NCI-H1048 (cell line): Measurements from ENCODE around the gene AMBN.

Source experiments
- DNase-seq: peaks from one replicate; lab custom pipeline; 2025; lab: John Stamatoyannopoulos, UW

The AMBN gene, protein sequence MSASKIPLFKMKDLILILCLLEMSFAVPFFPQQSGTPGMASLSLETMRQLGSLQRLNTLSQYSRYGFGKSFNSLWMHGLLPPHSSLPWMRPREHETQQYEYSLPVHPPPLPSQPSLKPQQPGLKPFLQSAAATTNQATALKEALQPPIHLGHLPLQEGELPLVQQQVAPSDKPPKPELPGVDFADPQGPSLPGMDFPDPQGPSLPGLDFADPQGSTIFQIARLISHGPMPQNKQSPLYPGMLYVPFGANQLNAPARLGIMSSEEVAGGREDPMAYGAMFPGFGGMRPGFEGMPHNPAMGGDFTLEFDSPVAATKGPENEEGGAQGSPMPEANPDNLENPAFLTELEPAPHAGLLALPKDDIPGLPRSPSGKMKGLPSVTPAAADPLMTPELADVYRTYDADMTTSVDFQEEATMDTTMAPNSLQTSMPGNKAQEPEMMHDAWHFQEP

DNA sequence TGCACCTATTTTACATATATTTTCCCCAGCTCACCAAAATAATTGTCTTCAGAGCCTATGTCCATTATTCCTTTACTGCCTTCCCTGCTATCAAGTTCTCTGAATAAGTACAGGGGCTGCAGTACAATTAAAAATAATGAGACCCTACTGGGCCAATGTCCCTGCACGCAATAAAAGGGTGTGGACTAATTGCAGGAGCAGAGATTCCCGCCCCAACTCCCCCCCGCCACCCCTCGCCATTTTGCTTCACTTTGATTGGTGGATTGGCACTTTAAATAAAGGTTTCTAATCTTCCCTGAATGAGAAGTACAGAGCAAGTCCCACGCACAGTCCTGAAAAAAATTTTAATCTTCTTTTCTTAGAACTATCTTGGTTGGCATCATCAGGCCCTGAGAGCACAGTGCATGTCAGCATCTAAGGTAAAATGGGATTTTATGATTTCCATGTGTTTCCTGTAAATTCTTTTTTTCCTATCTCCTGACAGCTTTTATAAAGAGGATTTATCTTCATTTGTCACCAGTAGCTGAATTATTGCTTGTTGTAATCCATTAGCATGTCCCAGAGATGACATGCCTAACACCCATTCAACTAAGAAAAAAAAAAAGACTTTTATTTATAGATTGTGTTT, at the start of gene AMBN:
TSS of gene AMBN (plus strand) at position 302 of the 628 bp plus-strand sequence. CDS start at position 405, 103 bp downstream.
- no peak for DNase-seq

DNA sequence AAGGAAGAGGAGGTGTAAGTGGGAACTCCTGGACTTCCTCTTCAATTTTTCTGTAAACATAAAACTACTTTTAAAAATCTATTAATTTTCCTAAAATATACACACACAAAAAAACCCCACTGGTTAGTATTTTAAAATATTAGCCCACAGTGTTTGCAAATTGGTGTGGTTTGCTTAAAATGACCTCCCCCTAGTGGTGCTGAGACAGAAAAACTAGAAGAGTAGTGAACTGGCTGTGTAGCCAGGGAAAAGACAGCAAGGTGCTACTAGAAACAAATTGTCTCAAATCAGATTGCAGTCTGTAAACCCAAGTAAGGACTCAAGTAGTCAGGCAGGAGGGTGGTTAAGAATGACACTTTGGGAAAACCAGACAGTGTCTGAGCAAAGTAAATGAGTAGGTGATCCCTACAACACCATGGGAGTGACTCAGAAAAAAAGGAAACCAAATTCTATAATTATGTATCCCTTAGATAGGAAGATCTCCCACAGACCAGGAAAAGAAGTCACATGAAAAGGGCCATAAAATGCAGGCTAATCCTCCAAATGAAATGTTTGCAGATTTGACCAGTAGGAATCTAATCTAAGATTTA, 47.7 kb upstream of the AMBN start:
- DNase-seq: no peak

DNA sequence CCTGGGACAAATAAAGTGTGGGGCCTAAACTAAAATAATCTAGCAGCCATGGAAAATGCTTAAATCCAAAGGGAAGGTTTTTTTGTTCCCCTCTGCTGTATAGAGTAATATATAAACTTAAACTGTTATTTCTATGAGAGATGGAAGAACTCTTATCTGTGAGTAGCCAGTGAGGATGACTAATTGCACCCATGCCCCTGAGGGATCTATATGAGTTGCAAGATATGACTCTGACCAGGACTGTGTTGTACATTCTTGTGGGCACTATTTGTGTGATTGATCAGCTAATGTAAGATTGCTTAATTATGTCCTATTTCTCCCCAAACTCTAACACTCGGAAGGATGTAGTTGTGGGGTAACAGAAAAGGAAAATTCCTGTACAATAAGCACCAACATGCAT, 35.2 kb upstream of the AMBN start:
- no peak for DNase-seq

DNA sequence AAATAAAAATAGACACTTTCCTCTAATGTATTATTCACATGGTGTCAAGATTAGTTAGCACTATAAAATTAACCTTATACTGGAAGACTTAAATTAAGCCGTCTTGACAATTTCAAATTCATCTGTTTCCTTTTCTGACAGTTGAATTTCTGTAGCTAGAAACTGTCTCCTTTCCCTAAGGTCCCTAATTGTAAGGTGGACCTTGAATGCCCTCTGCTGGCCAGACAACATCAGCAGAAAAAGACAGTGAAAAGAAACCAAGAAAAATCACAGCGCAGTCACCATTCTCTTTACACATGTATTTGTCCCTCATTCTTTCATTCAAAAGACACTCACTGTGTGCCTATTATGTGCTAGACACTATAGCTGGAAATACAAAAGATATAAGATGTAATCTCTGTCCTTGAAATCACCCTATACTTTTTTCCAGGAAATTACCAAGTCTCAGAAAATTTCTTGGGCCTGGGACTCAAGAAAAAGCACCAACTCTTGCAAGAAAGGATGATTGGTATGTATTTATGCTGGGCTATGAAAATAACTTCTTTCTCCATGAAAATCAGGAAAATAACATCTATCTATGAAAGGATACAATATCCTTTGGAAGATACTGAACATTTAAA, 32.7 kb upstream of the AMBN start:
- DNase-seq: peak; percentile 15

DNA sequence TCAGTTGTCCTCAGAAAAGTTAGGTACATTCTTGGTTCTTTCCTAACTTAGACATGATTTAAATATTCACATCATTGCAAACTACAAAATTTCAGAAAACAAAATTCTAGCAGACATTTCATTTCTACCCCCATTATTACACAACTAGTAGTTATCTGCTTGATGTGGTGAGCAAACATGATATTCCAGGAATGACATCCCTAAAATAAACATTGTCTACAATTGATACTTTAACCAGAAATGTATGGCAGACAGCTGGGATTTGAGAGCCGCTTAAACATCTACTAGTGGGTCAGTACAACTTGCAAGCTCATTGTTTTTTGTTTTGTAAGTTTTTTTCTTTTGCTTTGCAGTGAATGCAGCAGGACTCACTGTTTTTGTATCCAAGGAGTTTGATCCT, 32.1 kb upstream of the AMBN start:
- DNase-seq: no peak

DNA sequence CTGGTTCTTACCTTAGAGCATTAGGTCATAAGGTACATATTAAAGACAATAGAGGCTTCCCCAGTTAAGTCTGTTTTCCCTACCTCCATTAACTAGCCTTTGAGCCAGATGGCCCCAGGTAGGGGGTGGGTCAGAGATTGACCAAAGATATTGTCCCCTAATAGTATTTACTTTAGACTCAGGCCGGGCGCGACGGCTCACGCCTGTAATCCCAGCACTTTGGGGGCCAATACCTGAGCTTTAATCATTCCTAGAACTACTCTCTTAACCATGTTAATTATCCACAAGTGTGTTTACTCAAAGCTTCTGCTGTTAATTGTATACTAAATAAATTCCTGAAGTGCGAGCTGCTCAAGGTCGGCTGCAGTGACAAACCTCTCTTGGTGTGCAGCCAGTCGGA, 28.0 kb upstream of the AMBN start:
- no peak for DNase-seq

DNA sequence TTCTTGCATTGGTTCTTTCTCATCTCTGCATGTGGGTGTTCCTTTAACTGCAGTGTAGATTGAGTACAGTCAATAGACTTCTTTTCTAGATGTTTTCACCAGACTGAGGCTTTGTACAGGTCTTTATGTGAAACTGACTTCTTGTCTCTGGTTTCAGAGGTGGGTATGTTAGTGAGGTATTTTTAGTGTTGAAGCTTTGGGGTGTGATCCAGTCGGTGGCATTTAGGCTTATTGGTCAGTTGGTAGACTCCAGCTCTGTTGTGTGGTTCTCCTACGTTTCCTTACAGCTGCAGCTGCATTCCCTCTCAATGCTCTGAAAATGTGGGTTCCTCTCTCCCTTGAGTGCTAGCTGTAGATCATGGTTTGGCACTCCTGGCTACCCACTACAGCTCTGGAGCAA, 21.3 kb upstream of the AMBN start:
- DNase-seq: no peak

DNA sequence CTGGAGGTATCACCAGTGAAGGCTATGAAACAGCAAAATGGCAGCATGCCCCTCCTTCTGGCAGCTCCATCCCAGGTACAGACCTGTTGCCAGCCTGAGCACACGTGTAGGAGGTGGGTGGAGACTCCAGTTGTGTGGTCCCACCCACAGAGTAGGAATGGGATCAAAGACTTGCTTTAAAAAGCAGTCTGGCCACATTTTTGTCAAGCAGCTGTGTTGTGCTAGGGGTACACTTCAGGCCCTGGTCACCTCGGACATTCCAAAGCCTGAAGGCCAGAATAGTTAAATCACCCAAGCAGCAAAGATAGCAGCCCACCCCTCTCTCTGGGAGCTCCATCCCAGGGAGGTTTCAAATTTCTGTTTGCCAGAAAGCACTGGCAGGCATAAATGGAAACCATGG, 20.3 kb upstream of the AMBN start:
- DNase-seq: no peak

DNA sequence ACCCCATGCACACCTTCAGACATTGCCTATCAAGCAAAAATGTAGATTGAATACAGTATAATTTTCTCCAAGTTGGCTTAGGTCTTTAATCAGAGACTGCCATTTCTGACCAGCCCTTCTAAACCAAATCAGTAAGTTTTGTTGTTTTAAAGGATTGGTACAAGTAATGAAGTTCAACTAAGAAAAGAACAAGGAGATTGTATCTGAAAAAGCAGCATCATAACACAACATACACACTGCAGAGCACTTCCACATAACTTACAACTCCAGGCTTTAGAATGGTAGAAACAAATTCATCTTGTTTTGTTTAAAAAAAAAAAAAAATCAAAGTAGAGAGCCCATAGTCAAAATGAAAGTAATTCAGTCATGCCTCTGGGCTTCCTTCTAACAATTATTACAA, 16.1 kb upstream of the AMBN start:
- DNase-seq: no peak

DNA sequence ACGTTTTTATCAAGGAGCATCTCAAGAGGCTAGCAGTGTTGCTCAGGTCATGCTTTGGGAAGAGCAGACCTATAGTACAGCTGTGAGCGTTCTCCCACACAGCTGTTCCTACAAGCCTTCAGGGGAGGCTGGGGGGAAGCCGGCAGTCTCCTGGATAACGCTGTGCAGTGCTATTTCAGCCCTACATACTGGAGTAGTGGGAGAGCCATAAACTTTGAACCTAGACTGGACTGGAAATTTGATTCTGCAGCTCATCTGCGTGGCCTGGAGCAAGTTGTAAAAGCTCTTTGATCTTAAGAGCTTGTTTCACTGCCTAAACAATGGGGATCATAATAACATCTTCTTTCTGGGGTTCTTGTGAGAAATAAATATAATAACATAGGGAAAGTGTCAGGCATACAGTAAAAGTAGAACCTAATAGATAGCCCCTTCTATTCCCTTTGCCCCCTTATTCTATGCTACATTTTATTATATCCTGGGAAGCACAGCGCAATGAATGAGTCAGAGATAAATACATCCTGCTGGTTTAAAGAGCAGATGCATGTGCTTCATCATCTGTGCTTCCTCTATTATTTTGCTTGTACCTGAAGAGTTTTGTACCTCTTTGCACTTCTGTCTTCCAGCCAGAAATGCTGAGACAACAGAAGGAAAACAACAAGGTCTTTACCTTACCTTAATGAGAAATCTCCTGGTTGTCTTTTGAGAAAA, 14.7 kb upstream of the AMBN start:
- no peak for DNase-seq

DNA sequence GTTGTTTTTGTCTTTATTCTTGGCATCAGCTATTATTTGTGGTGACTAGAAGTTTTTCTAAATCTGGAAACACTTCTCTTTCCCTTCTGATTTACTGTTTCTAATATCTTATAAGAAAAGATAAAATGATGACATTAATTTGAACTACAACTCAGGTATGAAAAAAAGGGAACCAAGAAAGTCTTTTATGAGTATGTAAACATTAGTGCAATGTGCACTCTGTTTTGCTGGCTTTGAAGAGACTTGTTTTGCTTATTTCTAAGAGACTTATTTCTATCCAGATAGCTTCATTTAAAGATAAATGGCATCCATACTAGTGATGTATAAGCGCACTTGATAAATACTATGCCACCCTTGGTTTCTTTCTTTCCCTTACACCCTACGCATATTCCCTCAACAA, 10.1 kb upstream of the AMBN start:
- no peak for DNase-seq

DNA sequence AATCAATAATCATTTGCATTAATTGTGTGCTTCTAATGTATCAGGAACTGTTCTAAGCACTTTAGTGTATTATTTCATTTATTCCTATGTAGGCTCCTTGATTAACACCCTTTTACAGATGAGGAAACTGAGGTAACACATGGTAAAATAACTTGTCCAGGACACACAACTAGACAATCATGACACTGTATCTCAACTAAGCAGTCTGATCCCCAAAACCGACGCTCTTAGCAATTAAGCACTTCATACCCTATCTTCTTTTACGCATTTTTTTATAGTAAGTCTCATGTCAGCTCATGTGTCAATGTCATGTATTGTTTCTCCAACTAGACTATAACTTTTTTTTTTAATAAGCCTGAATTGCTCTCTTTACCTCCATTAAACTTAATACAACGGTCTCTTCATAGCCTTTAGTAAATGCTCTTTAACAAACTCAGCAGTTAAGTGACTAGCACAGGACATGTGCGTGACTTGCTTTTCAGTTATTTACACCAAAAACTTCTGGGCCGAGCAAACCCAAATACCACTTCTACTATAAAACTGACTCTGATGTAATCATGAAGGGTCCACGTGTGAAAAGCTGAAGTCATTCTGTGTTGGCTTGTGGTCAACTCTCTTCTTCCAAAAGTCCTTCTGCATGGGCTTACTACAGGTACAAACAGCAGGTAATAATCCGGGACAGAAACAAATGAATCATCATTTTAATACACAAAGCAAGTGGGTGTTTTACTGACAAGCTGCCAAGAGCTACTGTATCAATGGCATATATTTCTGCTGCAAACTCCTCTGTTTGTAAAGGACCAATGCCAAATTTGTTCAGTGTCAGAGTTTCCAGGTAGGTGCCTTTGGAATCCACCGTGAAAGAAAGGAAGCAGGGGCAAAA, 7.9 kb upstream of the AMBN start:
- no peak for DNase-seq

DNA sequence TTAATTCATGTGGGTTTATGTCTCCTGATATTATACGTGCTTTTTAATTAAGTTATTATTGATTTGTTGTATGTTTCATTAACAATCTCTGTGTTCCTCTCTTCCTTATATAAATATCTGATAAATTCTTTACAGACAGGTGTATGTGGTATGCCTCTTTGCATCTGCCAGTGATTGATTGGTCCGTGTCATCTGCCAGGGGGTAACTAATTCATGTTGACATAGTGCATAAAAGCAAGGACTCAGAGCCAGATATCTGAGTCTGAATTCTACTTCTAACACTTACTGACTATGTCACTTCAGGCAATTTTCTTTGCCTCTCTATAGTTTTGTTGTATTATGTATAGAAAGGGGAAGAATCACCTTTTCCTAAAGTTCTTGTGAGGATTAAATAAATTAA, 5.2 kb upstream of the AMBN start:
- no peak for DNase-seq

DNA sequence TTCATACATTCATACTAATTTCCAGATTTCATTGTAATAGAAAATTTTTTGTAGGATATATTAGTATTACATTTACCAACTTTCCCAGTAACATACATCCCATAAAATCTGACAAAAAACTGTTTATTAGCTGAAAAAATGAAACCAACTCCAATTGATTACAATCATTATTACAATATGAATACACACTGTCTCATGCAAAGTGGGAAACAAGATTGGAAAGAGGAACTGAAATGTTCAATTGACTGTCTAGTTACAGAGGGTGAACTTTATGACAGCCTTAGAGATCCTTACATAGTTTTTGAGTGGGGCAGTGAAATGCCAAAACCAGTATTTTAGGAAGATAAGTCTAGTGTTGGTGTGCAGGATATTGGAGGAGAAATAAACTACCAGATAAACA, 2.3 kb upstream of the AMBN start:
- no peak for DNase-seq

DNA sequence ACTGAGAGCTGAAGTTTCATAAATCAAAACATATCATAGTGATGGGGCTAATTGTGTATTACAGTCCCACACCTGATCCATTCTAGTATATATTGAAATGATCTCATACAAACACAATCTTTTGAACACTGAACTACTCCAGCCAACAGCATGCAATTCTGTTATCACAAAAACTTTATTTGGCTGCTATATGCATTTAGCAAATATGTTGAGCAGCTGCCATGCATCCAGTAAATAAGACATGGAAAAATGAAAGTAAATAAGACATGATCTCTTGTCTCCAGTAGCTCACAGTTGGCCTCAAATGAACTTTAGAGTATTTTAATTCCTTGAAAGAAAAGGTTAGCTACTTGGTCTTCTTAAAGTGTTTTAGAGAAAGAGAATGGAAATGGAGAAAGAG, 2.1 kb downstream of the AMBN start:
- DNase-seq: no peak

DNA sequence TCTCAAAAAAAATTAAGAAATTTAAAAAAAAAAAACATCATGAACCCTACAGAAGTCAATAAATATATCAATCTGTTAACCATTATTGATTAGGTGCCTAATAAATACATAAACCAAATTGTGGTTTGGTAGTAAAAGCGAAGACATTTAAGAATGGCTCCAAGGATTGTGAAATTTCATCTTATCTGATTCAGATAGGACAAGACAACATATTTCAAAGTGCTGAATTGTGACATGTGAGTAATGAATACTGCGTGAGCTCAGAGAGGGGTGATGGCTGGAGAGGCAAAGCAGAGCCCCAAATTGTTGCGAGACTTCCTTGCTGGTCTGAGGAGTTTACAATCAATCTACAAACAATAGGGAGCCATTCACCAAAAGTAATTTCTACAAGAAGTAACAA, 8.2 kb downstream of the AMBN start:
- DNase-seq: no peak

DNA sequence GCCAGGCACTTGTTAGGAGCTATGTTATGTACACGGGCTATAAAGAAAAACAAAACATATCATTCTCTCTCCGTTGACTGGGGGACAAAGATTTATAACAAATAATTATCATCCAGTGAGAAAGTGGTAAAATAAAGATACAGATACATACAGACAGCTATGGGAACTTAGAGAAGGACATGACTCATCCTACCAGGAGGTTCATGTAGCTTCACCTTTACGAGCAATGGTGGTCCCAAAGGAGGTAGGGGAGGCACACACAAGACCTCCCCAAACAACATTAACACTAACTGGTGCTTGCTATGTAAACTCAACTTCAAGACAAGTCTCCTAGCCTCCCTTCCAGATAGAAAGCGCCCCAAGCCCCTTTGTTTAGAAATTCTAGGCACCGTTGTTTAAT, 8.9 kb downstream of the AMBN start:
- no peak for DNase-seq

DNA sequence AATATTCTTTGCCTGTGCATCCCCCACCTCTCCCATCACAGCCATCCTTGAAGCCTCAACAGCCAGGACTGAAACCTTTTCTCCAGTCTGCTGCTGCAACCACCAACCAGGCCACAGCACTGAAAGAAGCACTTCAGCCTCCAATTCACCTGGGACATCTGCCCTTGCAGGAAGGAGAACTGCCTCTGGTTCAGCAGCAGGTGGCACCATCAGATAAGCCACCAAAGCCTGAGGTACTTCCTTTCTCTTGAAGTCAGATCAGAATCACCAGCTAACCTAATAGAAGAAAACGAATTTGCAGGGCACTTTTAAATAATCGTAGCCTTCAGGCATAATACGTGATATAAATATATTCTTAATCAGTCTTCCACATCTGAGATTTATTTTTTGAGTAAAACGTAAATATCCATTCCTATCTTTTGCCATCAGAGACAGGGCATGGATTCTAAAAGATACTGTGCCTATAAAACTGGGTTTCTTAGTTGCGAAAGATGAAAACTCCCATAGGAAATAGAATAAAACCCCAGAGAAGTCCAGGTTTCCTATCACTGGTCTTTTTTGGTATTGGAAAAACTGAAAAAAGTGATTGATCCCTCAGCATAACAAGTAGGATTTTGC, 9.5 kb downstream of the AMBN start:
- DNase-seq: peak; percentile 14

DNA sequence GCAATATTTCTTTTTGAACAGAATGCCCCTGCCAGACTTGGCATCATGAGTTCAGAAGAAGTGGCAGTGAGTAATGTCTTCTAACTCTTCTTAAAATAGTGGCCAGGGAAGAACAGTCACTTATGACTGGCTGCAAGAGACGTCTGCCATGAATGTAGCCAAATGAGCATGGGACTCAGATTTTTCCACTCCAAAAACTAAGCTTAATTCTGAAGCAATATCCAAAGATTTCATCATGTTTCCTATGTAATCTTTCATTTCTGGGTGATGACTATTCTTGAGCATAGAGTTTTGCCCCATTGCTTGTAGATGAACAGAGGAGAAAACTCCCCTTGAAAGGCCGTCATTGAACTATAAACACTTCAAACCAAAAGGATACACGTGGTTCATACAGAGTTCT, 11.8 kb downstream of the AMBN start:
- no peak for DNase-seq

DNA sequence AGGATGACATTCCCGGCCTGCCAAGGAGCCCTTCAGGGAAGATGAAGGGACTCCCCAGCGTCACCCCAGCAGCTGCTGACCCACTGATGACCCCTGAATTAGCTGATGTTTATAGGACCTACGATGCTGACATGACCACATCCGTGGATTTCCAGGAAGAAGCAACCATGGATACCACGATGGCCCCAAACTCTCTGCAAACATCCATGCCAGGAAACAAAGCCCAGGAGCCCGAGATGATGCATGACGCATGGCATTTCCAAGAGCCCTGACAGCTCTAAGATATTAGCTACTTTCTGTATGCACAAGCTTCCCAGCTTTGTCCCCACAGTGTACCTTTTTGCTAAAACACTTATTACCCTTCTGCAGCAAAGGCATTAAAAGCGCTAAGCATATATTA, 14.4 kb downstream of the AMBN start:
- DNase-seq: no peak

DNA sequence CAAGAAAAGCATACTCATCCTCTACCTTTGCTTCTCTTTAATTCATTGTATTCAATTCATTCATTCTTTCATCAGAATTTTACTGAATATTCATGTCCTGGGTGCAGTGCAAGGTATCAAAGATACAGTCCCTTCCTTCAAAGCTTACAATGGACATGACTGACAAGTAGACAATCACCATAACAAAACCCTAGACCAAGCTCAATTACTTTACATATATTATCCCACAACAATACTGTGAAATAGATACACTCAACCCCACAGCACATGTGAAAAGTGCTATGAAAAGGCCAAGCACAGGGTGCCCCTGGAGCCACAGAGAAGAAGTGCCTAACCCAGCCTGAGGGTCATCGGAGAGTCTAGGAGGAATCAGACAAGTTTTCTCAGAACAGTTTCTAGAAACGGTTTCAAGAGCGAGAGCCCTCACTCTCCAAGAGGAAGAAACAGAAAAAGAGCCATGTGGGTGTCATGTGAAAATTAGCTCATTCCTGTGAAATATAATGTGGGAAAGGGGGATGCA, 15.3 kb downstream of the AMBN start:
- no peak for DNase-seq
